HepG2 (cell line): Measurements from ENCODE around the gene NOP14. TPM values are rescaled to one million over a fixed set of nuclear protein-coding genes. Genes with fewer than 3 reads are reported as not detected.

Experiments
- BRD4 ChIP-seq: sonication (generic); formaldehyde crosslinking; IDR thresholded peaks from 2 replicates; pipeline ENCODE4 v1.4.0; 2020; ENCODE audit warnings: missing genetic modification reagents
- CENPX ChIP-seq: sonication (generic); formaldehyde crosslinking; IDR thresholded peaks from 2 replicates; pipeline ENCODE4 v1.9.0; 2021; ENCODE audit warnings: mild to moderate bottlenecking, missing genetic modification reagents, moderate library complexity
- EZH2 ChIP-seq: conservative IDR thresholded peaks from 2 replicates; pipeline ENCODE4 v1.6.1; 2012; ENCODE audit warnings: mild to moderate bottlenecking, low read depth, low read length, moderate library complexity
- FIP1L1 ChIP-seq: fragments of 200-400 bp; formaldehyde crosslinking; IDR thresholded peaks from 2 replicates; pipeline ENCODE4 v1.6.1; 2018; ENCODE audit warnings: low read depth, mild to moderate bottlenecking, low read length, moderate library complexity, borderline replicate concordance; ENCODE audit not compliant: insufficient read depth
- FOSL1 ChIP-seq: sonication (generic); formaldehyde crosslinking; IDR thresholded peaks from 2 replicates; pipeline ENCODE4 v1.9.0; 2021; ENCODE audit warnings: missing genetic modification reagents, borderline replicate concordance
- FOXA1 ChIP-seq, 2 experiments: fragments of 450-650 bp in 1 of 2; sonication (generic) in 1 of 2; formaldehyde crosslinking in 1 of 2; IDR thresholded peaks; 2 replicates each; pipeline versions ENCODE4 v1.4.0 to v1.6.1; 2016 to 2020; ENCODE audit warnings: missing genetic modification reagents in 1 of 2
- HMGA1 ChIP-seq: sonication (generic); formaldehyde crosslinking; conservative IDR thresholded peaks from 2 replicates; pipeline ENCODE4 v1.4.0; 2020; ENCODE audit warnings: missing genetic modification reagents
- JDP2 ChIP-seq: sonication (generic); formaldehyde crosslinking; IDR thresholded peaks from 2 replicates; pipeline ENCODE4 v1.8.1; 2022; ENCODE audit warnings: missing genetic modification reagents, borderline replicate concordance
- KDM5A ChIP-seq: fragments of 200-600 bp; sonication (generic); IDR thresholded peaks from 2 replicates; pipeline ENCODE4 v1.7.0; 2018; ENCODE audit warnings: antibody characterized with exemption, mild to moderate bottlenecking, low read length, borderline replicate concordance
- NCOA1 ChIP-seq: sonication (generic); formaldehyde crosslinking; IDR thresholded peaks from 2 replicates; pipeline ENCODE4 v1.9.0; 2021; ENCODE audit warnings: missing genetic modification reagents
- ZFP36L1 ChIP-seq: sonication (generic); formaldehyde crosslinking; IDR thresholded peaks from 2 replicates; pipeline ENCODE4 v1.8.0; 2022; ENCODE audit warnings: mild to moderate bottlenecking, missing genetic modification reagents, moderate library complexity
- ZNF230 ChIP-seq: sonication (generic); formaldehyde crosslinking; IDR thresholded peaks from 2 replicates; pipeline ENCODE4 v1.4.0; 2020; ENCODE audit warnings: mild to moderate bottlenecking, missing genetic modification reagents
- ZNF234 ChIP-seq: sonication (generic); formaldehyde crosslinking; conservative IDR thresholded peaks from 2 replicates; pipeline ENCODE4 v1.5.1; 2020; ENCODE audit warnings: mild to moderate bottlenecking, missing genetic modification reagents
- ZNF546 ChIP-seq: sonication (generic); formaldehyde crosslinking; conservative IDR thresholded peaks from 2 replicates; pipeline ENCODE4 v1.8.1; 2023; ENCODE audit warnings: mild to moderate bottlenecking, missing genetic modification reagents
- polyA plus RNA-seq, 8 experiments: library from polyadenylated mRNA; depleted of rRNA in 3 of 8; stranded (reverse) in 7 of 8; unstranded in 1 of 8; fragments of >200 nt; fragmentation: Illumina TruSeq in 4 of 8; extraction: Trizol in 4 of 8; gene quantifications; 2 replicates each; pipeline versions ENCODE4 v1.2.1 to v1.2.3, GENCODE V29; 2011 to 2016; ENCODE audit warnings: low read depth in 4 of 8, missing spikeins in 1 of 8, mixed read lengths in 1 of 8; ENCODE audit not compliant: insufficient read depth in 1 of 8
- total RNA-seq, 5 experiments: library from RNA; depleted of rRNA; stranded (reverse); fragments of >200 nt; fragmentation: Illumina TruSeq; extraction: Trizol; gene quantifications; 2 replicates each; pipeline ENCODE4 v1.2.3, GENCODE V29; 2016; ENCODE audit warnings: low read depth in 1 of 5
- TF ChIP-seq, protein P1 (sequence below): sonication (generic); formaldehyde crosslinking; IDR thresholded peaks from 2 replicates; pipeline ENCODE4 v1.8.1; 2023; ENCODE audit warnings: mild to moderate bottlenecking, missing genetic modification reagents
- TF ChIP-seq, protein P2 (sequence below): sonication (generic); formaldehyde crosslinking; IDR thresholded peaks from 2 replicates; pipeline ENCODE4 v1.4.0; 2020; ENCODE audit warnings: missing genetic modification reagents, borderline replicate concordance
- TF ChIP-seq, protein P3 (sequence below): sonication (generic); formaldehyde crosslinking; IDR thresholded peaks from 2 replicates; pipeline ENCODE4 v1.9.0; 2021; ENCODE audit warnings: missing genetic modification reagents, borderline replicate concordance
- TF ChIP-seq, protein P4 (sequence below): IDR thresholded peaks from 2 replicates; pipeline ENCODE4 v1.6.1; 2016; ENCODE audit warnings: low read depth, borderline replicate concordance
- TF ChIP-seq, protein P5 (sequence below): sonication (generic); formaldehyde crosslinking; conservative IDR thresholded peaks from 2 replicates; pipeline ENCODE4 v1.8.0; 2022; ENCODE audit warnings: missing genetic modification reagents

NOP14 gene
- total and polyA plus RNA-seq, 2 of the 13 experiments (the other 11 are each of a cell fraction or from before 2014, with no cell fraction given): 6.9 to 47.9 TPM

DNA sequence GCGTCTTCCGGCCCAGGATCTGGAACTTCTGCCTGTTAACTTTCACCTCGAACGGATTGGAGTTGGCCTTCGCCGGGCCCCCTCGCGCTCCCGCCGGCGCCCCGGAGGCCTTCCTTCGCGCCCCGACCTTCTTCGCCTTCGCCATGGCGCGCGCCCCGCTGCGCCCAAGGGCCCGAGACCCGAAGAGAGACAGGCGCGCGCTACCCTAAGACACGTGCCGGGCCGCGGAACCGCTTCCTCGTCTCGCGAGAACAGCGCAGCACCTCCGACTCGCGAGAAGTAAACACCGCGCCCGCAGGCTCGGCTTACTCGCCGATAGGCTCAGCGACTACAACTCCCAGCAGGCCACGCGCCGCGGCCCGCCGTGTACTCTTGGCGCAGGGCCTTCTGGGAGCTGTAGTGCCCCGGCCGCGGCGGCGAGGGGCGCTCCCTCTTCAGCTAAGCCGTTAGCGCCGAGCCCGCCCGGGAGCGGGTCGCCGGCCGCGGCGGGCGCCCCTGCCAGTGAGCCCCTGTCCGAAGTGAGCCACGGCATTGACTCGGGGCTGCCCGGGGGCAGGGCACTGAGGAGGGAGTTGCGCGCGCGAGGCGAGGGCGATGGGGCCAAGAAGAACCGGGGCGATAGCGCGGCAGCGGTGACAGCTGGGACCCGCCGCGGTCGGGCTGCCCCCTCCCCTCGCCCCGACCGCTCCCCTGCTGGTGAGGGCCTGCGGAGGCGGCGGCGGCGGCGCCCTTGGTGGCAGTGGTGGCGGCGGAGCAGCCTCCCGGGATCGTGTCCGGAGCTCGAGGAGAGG is at the start of gene NOP14, which contains the start of gene GRK4 (continued):
- TF ChIP-seq, protein P1, sequence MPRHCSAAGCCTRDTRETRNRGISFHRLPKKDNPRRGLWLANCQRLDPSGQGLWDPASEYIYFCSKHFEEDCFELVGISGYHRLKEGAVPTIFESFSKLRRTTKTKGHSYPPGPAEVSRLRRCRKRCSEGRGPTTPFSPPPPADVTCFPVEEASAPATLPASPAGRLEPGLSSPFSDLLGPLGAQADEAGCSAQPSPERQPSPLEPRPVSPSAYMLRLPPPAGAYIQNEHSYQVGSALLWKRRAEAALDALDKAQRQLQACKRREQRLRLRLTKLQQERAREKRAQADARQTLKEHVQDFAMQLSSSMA (CRISPR knock-in tag): no peak
- TF ChIP-seq NCOA1 (CRISPR knock-in tag) (peak; percentile 94), CENPX (CRISPR knock-in tag) (no peak), FOSL1 (CRISPR knock-in tag) (no peak), FIP1L1 (no peak), ZNF234 (CRISPR knock-in tag) (peak; percentile 65; the same call in 1 of the 2 replicates), BRD4 (CRISPR knock-in tag) (peak; percentile 86), ZNF546 (peak; percentile 73; the same call in 1 of the 2 replicates), EZH2 (no peak), JDP2 (CRISPR knock-in tag) (peak; percentile 86; the same call in 1 of the 2 replicates), FOXA1 (IDR thresholded peaks at IDR 0.05) (0 out of 2 replicates have a peak, but pooled peaks have one; percentile 31), FOXA1 (CRISPR knock-in tag; IDR thresholded peaks at IDR 0.05) (peak; percentile 99), KDM5A (peak; percentile 73; the same call in 1 of the 2 replicates), HMGA1 (CRISPR knock-in tag) (no peak), ZNF230 (CRISPR knock-in tag) (peak; percentile 86; the same call in 1 of the 2 replicates), ZFP36L1 (CRISPR knock-in tag) (peak; percentile 93)
- TF ChIP-seq, protein P2, sequence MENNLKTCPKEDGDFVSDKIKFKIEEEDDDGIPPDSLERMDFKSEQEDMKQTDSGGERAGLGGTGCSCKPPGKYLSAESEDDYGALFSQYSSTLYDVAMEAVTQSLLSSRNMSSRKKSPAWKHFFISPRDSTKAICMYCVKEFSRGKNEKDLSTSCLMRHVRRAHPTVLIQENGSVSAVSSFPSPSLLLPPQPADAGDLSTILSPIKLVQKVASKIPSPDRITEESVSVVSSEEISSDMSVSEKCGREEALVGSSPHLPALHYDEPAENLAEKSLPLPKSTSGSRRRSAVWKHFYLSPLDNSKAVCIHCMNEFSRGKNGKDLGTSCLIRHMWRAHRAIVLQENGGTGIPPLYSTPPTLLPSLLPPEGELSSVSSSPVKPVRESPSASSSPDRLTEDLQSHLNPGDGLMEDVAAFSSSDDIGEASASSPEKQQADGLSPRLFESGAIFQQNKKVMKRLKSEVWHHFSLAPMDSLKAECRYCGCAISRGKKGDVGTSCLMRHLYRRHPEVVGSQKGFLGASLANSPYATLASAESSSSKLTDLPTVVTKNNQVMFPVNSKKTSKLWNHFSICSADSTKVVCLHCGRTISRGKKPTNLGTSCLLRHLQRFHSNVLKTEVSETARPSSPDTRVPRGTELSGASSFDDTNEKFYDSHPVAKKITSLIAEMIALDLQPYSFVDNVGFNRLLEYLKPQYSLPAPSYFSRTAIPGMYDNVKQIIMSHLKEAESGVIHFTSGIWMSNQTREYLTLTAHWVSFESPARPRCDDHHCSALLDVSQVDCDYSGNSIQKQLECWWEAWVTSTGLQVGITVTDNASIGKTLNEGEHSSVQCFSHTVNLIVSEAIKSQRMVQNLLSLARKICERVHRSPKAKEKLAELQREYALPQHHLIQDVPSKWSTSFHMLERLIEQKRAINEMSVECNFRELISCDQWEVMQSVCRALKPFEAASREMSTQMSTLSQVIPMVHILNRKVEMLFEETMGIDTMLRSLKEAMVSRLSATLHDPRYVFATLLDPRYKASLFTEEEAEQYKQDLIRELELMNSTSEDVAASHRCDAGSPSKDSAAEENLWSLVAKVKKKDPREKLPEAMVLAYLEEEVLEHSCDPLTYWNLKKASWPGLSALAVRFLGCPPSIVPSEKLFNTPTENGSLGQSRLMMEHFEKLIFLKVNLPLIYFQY (CRISPR knock-in tag): peak; percentile 88
- TF ChIP-seq, protein P3, sequence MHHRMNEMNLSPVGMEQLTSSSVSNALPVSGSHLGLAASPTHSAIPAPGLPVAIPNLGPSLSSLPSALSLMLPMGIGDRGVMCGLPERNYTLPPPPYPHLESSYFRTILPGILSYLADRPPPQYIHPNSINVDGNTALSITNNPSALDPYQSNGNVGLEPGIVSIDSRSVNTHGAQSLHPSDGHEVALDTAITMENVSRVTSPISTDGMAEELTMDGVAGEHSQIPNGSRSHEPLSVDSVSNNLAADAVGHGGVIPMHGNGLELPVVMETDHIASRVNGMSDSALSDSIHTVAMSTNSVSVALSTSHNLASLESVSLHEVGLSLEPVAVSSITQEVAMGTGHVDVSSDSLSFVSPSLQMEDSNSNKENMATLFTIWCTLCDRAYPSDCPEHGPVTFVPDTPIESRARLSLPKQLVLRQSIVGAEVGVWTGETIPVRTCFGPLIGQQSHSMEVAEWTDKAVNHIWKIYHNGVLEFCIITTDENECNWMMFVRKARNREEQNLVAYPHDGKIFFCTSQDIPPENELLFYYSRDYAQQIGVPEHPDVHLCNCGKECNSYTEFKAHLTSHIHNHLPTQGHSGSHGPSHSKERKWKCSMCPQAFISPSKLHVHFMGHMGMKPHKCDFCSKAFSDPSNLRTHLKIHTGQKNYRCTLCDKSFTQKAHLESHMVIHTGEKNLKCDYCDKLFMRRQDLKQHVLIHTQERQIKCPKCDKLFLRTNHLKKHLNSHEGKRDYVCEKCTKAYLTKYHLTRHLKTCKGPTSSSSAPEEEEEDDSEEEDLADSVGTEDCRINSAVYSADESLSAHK (CRISPR knock-in tag): no peak
- TF ChIP-seq, protein P4, sequence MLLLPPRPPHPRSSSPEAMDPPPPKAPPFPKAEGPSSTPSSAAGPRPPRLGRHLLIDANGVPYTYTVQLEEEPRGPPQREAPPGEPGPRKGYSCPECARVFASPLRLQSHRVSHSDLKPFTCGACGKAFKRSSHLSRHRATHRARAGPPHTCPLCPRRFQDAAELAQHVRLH: peak; percentile 58; the same call in 1 of the 2 replicates
- TF ChIP-seq, protein P5, sequence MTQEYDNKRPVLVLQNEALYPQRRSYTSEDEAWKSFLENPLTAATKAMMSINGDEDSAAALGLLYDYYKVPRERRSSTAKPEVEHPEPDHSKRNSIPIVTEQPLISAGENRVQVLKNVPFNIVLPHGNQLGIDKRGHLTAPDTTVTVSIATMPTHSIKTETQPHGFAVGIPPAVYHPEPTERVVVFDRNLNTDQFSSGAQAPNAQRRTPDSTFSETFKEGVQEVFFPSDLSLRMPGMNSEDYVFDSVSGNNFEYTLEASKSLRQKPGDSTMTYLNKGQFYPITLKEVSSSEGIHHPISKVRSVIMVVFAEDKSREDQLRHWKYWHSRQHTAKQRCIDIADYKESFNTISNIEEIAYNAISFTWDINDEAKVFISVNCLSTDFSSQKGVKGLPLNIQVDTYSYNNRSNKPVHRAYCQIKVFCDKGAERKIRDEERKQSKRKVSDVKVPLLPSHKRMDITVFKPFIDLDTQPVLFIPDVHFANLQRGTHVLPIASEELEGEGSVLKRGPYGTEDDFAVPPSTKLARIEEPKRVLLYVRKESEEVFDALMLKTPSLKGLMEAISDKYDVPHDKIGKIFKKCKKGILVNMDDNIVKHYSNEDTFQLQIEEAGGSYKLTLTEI (CRISPR knock-in tag): no peak; the same call in 1 of the 2 replicates
